HG02852 (cell line): ENCODE data around the gene CMTM6.
"Not testable (repeated sequence)": the region's sequence is repeated elsewhere in the genome, so short reads cannot be mapped to it uniquely, and the experiment has no call there.

Experiments
- ATAC-seq: cut with Tn5 transposase; IDR thresholded peaks from one replicate; pipeline ENCODE4 v1.9.1; 2021; ENCODE audit warnings: mild to moderate bottlenecking, moderate library complexity; ENCODE audit not compliant: unreplicated experiment

CMTM6 gene

GRCh38 chr3:32467333-32468070 lies 35.1 kb downstream of the CMTM6 start:
- peak; percentile 68 for ATAC-seq

DNA sequence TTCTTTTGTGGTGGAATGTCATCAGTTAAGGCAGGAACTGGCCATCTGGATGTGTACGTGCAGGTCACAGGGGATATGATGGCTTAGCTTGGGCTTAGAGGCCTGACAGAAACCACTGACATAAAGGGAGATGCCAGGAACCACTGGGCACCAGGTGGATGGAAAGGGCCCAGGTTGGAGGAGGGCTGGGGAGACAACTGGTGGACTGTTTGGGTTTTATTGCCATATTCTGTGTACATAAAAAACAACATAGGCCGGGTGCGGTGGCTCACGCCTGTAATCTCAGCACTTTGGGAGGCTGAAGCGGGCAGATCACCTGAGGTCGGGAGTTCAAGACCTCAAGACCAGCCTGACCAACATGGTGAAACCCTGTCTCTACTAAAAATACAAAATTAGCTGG lies 35.8 kb downstream of the CMTM6 start:
- ATAC-seq: not testable (repeated sequence)

GRCh38 chr3:32464726-32465125 lies 37.9 kb downstream of the CMTM6 start:
- not testable (repeated sequence) for ATAC-seq

- ATAC-seq: not testable (repeated sequence)
Observed at GRCh38 chr3:32463415-32463814, 39.2 kb downstream of the CMTM6 start.

- not testable (repeated sequence) for ATAC-seq
Observed at GRCh38 chr3:32462191-32462986, 40.3 kb downstream of the CMTM6 start.

- ATAC-seq: not testable (repeated sequence)
Observed at GRCh38 chr3:32460817-32461496, 41.7 kb downstream of the CMTM6 start.

DNA sequence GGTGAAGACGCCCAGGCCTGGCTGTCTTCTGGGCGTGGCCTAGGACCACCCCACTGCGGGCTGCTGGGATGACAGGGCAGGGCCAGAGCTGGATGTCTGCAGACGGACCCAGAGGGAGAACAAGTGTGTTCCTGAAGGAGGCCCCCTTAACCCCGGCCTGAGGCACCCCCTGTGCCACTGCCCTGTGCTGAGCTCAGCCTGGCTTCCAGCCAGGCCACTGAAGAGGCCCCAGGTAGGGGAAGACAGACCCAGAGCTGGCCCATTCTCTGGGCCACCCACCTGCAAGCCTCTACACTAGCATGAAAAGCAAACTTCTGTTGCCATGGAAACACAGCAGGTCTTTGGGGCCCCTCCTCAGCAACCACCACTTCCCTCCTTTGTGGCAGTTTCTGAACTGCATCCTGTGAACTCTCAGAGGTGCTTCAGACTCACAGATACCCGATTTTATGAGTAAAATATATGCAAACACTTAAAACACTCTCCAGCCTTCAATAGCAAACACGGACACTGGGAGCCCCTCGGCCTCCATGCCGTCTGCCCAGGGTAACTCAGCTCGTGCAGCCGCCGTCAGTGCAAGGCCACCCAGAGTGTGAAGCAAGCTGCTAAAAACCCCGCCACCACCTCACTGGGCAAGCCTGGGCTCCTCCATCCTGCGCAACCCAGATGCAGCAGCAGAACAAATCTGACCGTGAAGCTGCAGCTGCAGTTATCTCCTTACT lies 42.5 kb downstream of the CMTM6 start:
- peak; percentile 93 for ATAC-seq

GRCh38 chr3:32459450-32459849 lies 43.2 kb downstream of the CMTM6 start:
- ATAC-seq: no peak

DNA sequence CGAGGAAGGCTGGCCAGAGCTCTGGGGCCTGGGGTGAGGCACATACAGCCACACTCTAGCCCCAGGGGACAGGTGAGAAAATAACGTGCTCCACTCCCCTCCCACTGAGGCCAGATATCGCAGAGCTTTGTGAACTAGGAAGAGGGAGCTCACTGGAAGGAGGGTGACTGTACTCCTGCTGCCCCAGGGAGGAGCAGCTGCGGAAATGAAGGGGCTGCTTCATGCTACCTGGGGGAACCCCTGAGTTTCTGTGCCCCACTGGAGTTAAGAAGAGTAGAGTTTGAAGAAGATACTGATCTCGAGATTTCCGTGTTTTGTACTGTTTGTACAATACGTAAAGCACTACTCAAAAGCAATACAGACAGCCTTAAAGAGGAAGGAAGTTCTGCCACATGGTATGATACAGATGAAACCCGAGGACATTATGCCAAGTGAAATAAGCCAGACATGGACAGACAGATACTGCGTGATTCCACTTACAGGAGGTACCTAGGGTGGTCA lies 44.6 kb downstream of the CMTM6 start:
- ATAC-seq: no peak

DNA sequence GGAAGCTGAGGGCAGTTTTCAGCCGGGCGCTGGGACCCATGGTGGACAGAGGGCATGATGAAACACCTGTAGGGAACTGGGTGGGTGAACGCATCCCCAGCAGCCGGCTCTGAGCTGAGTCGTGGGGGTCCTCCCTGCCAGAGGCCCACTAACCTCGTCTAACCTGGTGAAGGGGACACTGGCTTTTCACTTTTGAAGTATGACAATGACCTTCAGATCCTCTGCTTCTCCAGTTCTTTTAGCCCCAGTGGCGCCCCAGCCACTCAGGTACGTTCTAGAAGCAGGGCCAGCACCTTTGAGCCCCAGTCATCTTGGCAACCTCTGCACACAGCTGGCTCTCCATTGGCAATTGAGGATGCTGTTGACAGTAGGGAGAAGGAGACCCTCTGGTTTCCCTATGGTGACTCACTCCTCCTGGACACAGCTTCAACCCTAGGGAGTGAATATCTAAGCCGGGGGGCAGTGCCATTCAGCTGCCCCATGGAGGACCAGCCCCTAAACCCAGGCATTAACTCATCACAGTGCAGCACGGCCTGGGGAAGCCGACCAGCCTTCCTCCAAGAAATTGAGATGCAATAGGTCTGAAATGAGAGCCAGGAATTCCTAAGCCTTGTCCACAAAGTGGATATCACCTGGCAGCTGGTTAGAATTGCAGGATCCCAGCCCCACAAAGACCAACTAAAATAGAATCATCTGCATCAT lies 46.1 kb downstream of the CMTM6 start:
- ATAC-seq: no peak

- no peak for ATAC-seq
Observed at GRCh38 chr3:32455609-32456428, 46.8 kb downstream of the CMTM6 start.

GRCh38 chr3:32454731-32455608 lies 47.7 kb downstream of the CMTM6 start:
- ATAC-seq: no peak

DNA sequence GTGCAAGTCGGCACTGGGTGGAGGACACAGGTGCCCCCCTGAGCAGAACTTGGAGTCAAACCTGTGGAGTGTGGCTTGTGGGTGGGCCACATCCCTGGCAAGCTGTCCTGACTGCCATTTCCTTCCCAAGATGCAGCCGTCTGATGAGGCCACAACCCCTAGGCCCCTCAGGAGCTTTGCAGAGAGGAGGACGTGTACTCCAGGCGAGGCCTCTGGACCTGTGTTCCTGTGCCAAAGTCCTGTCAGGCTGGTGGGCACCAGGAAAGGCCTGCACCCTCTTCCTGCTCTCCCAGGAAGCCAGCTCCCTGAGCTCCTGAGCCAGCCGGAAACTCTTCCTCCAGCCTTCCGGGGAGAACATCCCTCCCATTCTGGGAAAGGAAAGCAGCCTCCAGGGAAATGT lies 48.5 kb downstream of the CMTM6 start:
- no peak for ATAC-seq

GRCh38 chr3:32453346-32453745 lies 49.3 kb downstream of the CMTM6 start:
- no peak for ATAC-seq

- ATAC-seq: no peak
Observed at GRCh38 chr3:32452009-32452408, 50.6 kb downstream of the CMTM6 start.

DNA sequence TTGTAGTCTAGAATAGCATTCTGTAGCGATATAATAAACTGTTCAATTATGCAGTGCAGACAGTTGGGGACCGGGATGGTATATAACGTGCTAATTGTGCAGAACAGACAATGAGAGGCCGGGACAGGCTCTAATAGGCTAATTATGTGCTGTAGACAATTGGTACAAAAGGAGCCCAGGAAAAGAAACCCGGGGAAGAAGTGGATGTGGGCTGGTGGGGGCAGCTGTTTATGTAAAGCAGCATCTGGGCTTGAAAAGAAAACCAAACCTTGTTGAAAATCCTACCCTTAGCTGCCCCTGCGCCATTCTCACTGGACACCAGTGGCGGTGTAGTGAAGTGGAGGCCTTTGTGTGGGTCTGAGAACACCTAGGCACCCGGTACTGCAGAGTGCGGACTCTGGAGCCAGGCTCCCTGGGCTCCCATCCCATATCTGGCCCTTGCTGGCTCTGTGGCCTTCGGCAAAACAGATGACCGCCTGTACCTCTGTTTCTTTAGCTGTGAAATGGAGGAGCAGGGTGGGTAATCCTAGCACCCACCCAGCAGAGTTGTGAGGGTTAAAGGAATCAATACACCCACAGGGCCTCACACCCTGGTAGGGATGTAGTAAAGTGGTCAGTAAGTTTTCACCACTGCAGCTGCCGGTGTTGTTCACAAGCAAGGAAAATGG lies 51.5 kb downstream of the CMTM6 start:
- no peak for ATAC-seq

DNA sequence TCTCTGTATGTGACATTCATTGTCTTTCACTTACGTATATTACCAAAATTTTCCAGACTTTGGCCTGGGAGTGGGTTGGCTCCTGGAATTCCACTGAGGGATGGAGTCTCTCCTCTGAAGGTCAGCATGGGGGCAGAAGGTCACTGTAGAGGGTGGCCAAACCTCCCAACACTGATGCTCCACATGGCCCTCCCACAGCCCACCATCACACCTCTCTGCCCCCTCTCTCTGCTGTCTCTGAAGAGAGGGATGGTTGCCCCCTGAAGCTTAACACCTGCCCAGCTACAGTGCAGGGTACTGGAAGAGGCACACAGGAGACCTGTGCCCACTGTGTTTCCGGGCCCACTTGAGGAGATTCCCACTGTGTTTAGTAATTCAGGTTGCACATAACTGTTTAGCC lies 52.2 kb downstream of the CMTM6 start:
- ATAC-seq: no peak

- no peak for ATAC-seq
Observed at GRCh38 chr3:32449691-32450090, 53.0 kb downstream of the CMTM6 start.
